GM19455 (cell line): ENCODE data around the gene UGT1A9.

Source experiments
- ATAC-seq: cut with Tn5 transposase; IDR thresholded peaks from one replicate; pipeline ENCODE4 v1.9.1; 2021; ENCODE audit not compliant: unreplicated experiment

Gene UGT1A9

GRCh38 chr2:233794128-233794658 is 122.5 kb downstream of the UGT1A9 start:
- no peak for ATAC-seq

- no peak for ATAC-seq
These were observed 124.1 kb downstream of the UGT1A9 start for GRCh38 chr2:233795735-233796171.

GRCh38 chr2:233796254-233796653 is 124.6 kb downstream of the UGT1A9 start:
- no peak for ATAC-seq

- no peak for ATAC-seq
These were observed 126.8 kb downstream of the UGT1A9 start for GRCh38 chr2:233798335-233799086.

- ATAC-seq: no peak
These were observed 127.5 kb downstream of the UGT1A9 start for GRCh38 chr2:233799087-233799665.

- no peak for ATAC-seq
These were observed 128.0 kb downstream of the UGT1A9 start for GRCh38 chr2:233799716-233800115.

GRCh38 chr2:233800208-233800607 is 128.5 kb downstream of the UGT1A9 start:
- no peak for ATAC-seq

- ATAC-seq: no peak
These were observed 129.8 kb downstream of the UGT1A9 start for GRCh38 chr2:233801357-233802131.

- no peak for ATAC-seq
These were observed 130.6 kb downstream of the UGT1A9 start for GRCh38 chr2:233802132-233802815.

- no peak for ATAC-seq
These were observed 131.7 kb downstream of the UGT1A9 start for GRCh38 chr2:233803292-233803911.

- ATAC-seq: no peak
These were observed 132.3 kb downstream of the UGT1A9 start for GRCh38 chr2:233803994-233804393.

GRCh38 chr2:233807215-233807865 is 135.6 kb downstream of the UGT1A9 start:
- no peak for ATAC-seq

- ATAC-seq: no peak
These were observed 136.6 kb downstream of the UGT1A9 start for GRCh38 chr2:233807966-233808935.

- ATAC-seq: no peak
These were observed 138.7 kb downstream of the UGT1A9 start for GRCh38 chr2:233810385-233810784.

- ATAC-seq: no peak
These were observed 139.4 kb downstream of the UGT1A9 start for GRCh38 chr2:233811087-233811486.

GRCh38 chr2:233811732-233812131 is 140.0 kb downstream of the UGT1A9 start:
- no peak for ATAC-seq

- no peak for ATAC-seq
These were observed 141.7 kb downstream of the UGT1A9 start for GRCh38 chr2:233813236-233814055.
